Fibroblast of lung (primary cell): Measurements from ENCODE around the gene RAG2. TPM values are rescaled to one million over a fixed set of nuclear protein-coding genes. Genes with fewer than 3 reads are reported as not detected.

ENCODE experiments used
- DNase-seq, 2 donors: peaks; one replicate each; pipeline versions ENCODE4 v3.0.0 to v3.0.0-alpha.2; 2010; ENCODE audit warnings: low read depth in 2 of 2
- H2AFZ ChIP-seq: 2 replicates; pipeline ENCODE4 v1.5.1; 2012; ENCODE audit warnings: low read length, control low read depth, inconsistent platforms
- H3K27ac ChIP-seq: 2 replicates; pipeline ENCODE4 v1.5.1; 2011; ENCODE audit warnings: low read length, control low read depth; ENCODE audit not compliant: insufficient read depth
- H3K27me3 ChIP-seq: 2 replicates; pipeline ENCODE4 v1.5.1; 2011; ENCODE audit warnings: mild to moderate bottlenecking, low read length; ENCODE audit not compliant: control insufficient read depth, insufficient read depth
- H3K36me3 ChIP-seq: 2 replicates; pipeline ENCODE4 v1.5.1; 2011; ENCODE audit warnings: low read length; ENCODE audit not compliant: control insufficient read depth, insufficient read depth
- H3K4me1 ChIP-seq: 2 replicates; pipeline ENCODE4 v1.5.1; 2011; ENCODE audit warnings: low read length; ENCODE audit not compliant: control insufficient read depth, insufficient read depth; ENCODE audit errors: extremely low read depth
- H3K4me2 ChIP-seq: 2 replicates; pipeline ENCODE4 v1.5.1; 2011; ENCODE audit warnings: low read length, control low read depth; ENCODE audit not compliant: insufficient read depth; ENCODE audit errors: extremely low read depth
- H3K4me3 ChIP-seq, 4 experiments: fragments of 200-600 bp in 1 of 4; sonication (generic) in 1 of 4; replicated peaks in 1 of 4; 2 replicates each; pipeline ENCODE4 v1.5.1; 2011 to 2016; ENCODE audit warnings: low read length in 4 of 4, low read depth in 3 of 4, mild to moderate bottlenecking in 3 of 4, control low read depth in 2 of 4, inconsistent platforms in 1 of 4, mixed read lengths in 1 of 4; ENCODE audit not compliant: insufficient read depth in 1 of 4; ENCODE audit errors: control extremely low read depth in 1 of 4
- H3K79me2 ChIP-seq: 2 replicates; pipeline ENCODE4 v1.5.1; 2012; ENCODE audit warnings: mild to moderate bottlenecking, low read length, inconsistent platforms; ENCODE audit not compliant: control insufficient read depth, insufficient read depth
- H3K9ac ChIP-seq: 2 replicates; pipeline ENCODE4 v1.5.1; 2011; ENCODE audit warnings: mild to moderate bottlenecking, low read length, control low read depth; ENCODE audit not compliant: insufficient read depth
- H3K9me3 ChIP-seq: 2 replicates; pipeline ENCODE4 v1.5.1; 2012; ENCODE audit warnings: low read depth, low read length; ENCODE audit not compliant: control insufficient read depth, insufficient read depth
- H4K20me1 ChIP-seq: 2 replicates; pipeline ENCODE4 v1.5.1; 2011; ENCODE audit warnings: low read length; ENCODE audit not compliant: control insufficient read depth, insufficient read depth; ENCODE audit errors: extremely low read depth
- EZH2 ChIP-seq: IDR thresholded peaks from 2 replicates; pipeline ENCODE4 v1.5.1; 2012; ENCODE audit warnings: low read length, control low read depth, mild to moderate bottlenecking; ENCODE audit errors: missing control alignments
- polyA plus RNA-seq, 2 donors: library from polyadenylated mRNA; depleted of rRNA in 1 of 2; stranded (reverse) in 1 of 2; unstranded in 1 of 2; fragments of >200 nt; gene quantifications; 2 replicates each; pipeline ENCODE4 v1.2.1, GENCODE V29; 2011 to 2012; ENCODE audit warnings: missing spikeins in 1 of 2
- total RNA-seq: library from RNA; depleted of rRNA; stranded (reverse); fragments of >200 nt; gene quantifications from 2 replicates; pipeline ENCODE4 v1.2.1, GENCODE V29; 2014
- TF ChIP-seq, protein P1 (sequence below), 2 donors: IDR thresholded peaks in 1 of 2; conservative IDR thresholded peaks in 1 of 2; 1 replicate in 1 of 2; 2 replicates in 1 of 2; pipeline ENCODE4 v1.5.1; 2011 to 2012; ENCODE audit warnings: low read length in 2 of 2, control low read depth in 1 of 2, inconsistent platforms in 1 of 2, low read depth in 1 of 2, mild to moderate bottlenecking in 1 of 2

Gene RAG2
- total and polyA plus RNA-seq, 2 donors (not counting 1 experiment from before 2014, with no cell fraction given), result not detected

DNA sequence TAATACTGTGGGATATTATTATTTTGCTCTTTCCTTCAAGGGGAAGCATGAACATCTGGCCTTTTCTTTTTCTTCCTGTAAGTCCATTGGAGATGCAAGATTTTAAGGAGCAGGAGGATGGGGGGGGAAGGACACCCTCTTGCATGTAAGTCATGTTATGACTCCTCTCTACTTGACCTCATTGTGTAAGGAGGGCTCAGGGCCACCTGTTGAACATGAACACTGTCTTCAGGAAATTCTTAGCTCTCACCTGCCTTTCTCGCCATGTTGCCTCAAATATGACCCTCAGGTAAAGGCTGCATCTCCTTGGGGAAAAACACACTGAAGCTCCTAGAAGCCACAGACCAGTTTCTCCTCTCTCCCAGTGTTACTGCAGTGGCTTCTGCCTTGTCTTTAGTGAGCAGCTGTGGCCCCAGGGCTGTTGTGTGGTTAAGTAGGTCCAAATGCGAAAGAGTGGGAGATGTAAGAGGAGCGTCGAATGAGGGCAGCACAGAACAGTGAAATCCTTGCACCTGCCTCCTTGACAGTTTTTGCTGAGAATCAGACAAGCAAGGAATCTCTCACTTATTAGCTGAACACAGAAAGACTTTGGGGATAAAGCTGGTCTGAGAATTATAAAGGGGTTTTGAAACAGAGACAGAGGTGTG is 31.5 kb downstream of the RAG2 start:
- Histone ChIP-seq H3K4me3 (no peak overlapping the region), H3K27ac (no peak overlapping the region), H3K9ac (no peak overlapping the region), H3K4me1 (no peaks in the 10 kb centered on the region), H3K4me2 (no peak overlapping the region), H3K9me3 (no peaks in the 10 kb centered on the region), H2AFZ (no peak overlapping the region), H3K36me3 (no peaks in the 10 kb centered on the region), H3K79me2 (no peaks in the 10 kb centered on the region), H4K20me1 (no peaks in the 10 kb centered on the region), H3K27me3 (peaks cover 12% of the 10 kb centered on the region)
- no peak for TF ChIP-seq EZH2
- TF ChIP-seq, protein P1, sequence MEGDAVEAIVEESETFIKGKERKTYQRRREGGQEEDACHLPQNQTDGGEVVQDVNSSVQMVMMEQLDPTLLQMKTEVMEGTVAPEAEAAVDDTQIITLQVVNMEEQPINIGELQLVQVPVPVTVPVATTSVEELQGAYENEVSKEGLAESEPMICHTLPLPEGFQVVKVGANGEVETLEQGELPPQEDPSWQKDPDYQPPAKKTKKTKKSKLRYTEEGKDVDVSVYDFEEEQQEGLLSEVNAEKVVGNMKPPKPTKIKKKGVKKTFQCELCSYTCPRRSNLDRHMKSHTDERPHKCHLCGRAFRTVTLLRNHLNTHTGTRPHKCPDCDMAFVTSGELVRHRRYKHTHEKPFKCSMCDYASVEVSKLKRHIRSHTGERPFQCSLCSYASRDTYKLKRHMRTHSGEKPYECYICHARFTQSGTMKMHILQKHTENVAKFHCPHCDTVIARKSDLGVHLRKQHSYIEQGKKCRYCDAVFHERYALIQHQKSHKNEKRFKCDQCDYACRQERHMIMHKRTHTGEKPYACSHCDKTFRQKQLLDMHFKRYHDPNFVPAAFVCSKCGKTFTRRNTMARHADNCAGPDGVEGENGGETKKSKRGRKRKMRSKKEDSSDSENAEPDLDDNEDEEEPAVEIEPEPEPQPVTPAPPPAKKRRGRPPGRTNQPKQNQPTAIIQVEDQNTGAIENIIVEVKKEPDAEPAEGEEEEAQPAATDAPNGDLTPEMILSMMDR (conservative IDR thresholded peaks at IDR 0.05 in 1 of 2, IDR thresholded peaks at IDR 0.05 in 1 of 2; ENCODE audit: low read depth in 1 of 2, low read length in 2 of 2), result no peak
- DNase-seq, result no peak

DNA sequence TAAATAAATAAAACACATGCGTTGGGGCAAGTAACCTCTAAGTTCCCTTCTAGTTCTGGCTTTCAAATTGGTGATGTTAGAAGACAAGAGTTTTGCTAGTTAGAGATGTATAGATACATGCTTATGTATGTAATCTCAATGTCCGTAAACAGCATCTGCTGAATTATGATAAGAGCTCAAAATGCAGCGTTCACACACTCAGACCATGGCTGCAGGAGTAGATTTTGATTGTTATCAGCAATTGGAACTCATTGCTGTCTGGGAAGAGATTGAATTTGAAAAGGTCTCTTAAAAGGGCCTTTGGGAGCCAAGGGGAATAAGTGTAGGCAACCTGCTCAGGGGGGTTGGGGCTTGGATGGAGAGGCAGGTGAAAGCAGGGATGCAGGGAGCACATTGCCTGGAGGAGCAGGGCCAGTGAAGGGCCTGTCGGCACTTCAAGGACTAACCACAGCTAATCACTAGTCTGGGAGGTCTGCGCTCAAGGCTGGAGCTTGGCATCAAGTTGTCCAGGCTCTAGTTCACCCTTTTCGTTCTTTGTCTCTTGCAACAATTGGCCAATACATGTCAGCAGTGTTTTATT is 32.9 kb downstream of the RAG2 start:
- H3K79me2 ChIP-seq, result no peaks in the 10 kb centered on the region
- H3K4me2 ChIP-seq, result peak overlapping the region; percentile 69
- no peak for DNase-seq
- H3K36me3 ChIP-seq, result no peaks in the 10 kb centered on the region
- no peak overlapping the region for H3K27ac ChIP-seq
- H3K27me3 ChIP-seq, result peaks cover 12% of the 10 kb centered on the region
- H3K9me3 ChIP-seq, result no peaks in the 10 kb centered on the region
- peak overlapping the region in 1 of 4 experiments; percentile 51 for H3K4me3 ChIP-seq
- H2AFZ ChIP-seq, result no peak overlapping the region
- no peaks in the 10 kb centered on the region for H4K20me1 ChIP-seq
- H3K9ac ChIP-seq, result no peak overlapping the region
- no peak for TF ChIP-seq EZH2
- TF ChIP-seq, protein P1 (conservative IDR thresholded peaks at IDR 0.05 in 1 of 2, IDR thresholded peaks at IDR 0.05 in 1 of 2; ENCODE audit: low read depth in 1 of 2, low read length in 2 of 2), result no peak
- H3K4me1 ChIP-seq, result no peaks in the 10 kb centered on the region

DNA sequence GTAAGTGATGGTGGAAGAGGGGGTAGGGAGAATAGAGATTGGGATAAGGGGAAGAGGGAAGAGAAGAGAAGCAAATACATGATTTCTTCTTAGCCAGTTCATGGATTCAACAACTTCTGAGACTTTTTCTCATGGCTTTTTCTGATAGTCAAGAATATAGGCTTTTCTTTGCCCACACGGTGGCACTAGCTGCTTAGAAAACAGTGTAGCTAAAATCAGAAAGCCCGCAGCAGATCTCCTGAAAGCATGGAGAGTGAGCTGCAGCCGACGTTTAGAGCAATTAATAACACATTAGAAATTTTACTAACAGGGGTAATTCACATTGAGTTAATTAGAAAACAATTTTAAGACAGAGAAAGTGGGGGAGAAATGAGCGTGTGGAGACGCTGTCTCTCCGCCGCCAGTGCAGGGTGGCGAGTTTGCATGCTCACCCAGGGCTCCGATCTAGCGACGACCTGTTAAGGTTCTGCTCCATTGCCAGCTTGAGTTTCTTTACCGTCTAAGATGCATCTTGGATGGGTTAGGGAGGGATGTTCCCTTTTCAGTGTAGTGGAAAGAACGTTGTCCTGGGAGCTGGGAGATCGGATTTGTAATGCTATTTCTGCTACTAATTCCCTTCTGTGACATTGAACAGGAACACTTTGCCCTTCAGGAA is 33.5 kb downstream of the RAG2 start:
- H3K4me2 ChIP-seq, result peak overlapping the region; percentile 69
- H3K9ac ChIP-seq, result no peak overlapping the region
- H3K4me3 ChIP-seq, result peak overlapping the region; percentile 4 to 51 (median 34)
- H4K20me1 ChIP-seq, result no peaks in the 10 kb centered on the region
- H3K27ac ChIP-seq, result no peak overlapping the region
- no peaks in the 10 kb centered on the region for H3K4me1 ChIP-seq
- peaks cover 14% of the 10 kb centered on the region for H3K27me3 ChIP-seq
- H3K36me3 ChIP-seq, result no peaks in the 10 kb centered on the region
- H2AFZ ChIP-seq, result peak overlapping the region; percentile 50
- peak; percentile 25 for TF ChIP-seq EZH2
- TF ChIP-seq, protein P1 (conservative IDR thresholded peaks at IDR 0.05 in 1 of 2, IDR thresholded peaks at IDR 0.05 in 1 of 2; ENCODE audit: low read depth in 1 of 2, low read length in 2 of 2), result peak; percentile 70 to 78
- H3K79me2 ChIP-seq, result no peaks in the 10 kb centered on the region
- peak; percentile 46 to 77 for DNase-seq
- H3K9me3 ChIP-seq, result no peaks in the 10 kb centered on the region
